NCI-H2227 (cell line): ENCODE measurements around the gene FGD4.

Experiments used
- DNase-seq: peaks from one replicate; lab custom pipeline; 2025; ENCODE audit not compliant: unreplicated experiment; lab: John Stamatoyannopoulos, UW

Gene FGD4

DNA sequence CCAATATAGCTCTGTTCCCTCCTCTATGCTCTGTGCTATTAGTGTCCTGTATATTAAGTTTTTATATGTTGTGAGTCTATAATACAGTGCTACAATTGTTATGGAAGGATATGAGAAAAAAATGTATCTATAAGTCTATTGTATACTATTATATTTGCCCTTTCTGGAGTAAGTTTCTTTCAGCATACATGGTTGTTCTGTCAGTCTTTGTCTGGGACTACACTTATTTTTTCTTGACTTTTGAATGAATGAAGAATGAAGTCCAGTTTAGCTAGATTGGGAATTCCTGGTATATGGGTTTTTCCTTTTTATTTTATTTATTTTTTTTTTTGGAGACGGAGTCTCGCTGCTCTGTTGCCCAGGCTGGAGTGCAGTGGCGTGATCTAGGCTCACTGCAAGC, 203.7 kb downstream of the FGD4 start:
- DNase-seq = no peak

DNA sequence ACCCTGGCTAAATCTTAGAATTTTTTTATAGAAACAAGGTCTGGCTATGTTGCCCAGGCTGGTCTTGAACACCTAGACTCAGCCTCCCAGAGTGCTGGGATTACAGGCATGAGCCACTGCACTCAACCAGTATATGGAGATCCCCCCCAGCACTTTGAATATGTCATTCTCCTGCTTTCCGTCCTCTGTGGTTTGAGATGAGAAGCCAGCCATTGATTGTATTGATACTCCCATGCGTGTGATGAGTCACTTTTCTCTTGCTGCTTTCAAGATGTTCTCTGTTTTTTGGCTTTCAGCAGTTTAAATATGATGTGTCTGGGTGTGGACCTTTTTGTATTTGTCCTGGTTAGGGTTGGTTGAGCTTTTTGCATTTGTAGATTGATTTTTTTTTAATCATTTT, 204.5 kb downstream of the FGD4 start:
- no peak for DNase-seq

DNA sequence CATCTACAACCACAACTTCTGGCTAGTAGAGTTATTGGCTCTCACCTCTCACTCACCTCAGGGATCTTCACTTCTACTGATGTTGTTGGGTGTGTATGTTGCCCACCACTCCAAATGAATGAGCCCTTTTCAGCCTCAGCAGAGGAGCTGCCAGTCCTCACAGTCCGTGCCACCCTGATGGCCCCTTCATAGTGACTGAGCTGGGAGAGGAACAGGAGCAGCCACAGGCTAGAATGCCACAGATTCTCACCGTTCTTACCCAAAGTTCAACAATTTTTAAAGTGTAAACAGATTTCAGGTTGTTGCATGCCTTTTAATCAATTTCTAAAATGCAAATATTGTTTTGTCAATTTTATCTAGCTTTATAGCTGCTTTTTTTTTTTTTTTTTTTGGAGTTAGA, 205.2 kb downstream of the FGD4 start:
- no peak for DNase-seq

DNA sequence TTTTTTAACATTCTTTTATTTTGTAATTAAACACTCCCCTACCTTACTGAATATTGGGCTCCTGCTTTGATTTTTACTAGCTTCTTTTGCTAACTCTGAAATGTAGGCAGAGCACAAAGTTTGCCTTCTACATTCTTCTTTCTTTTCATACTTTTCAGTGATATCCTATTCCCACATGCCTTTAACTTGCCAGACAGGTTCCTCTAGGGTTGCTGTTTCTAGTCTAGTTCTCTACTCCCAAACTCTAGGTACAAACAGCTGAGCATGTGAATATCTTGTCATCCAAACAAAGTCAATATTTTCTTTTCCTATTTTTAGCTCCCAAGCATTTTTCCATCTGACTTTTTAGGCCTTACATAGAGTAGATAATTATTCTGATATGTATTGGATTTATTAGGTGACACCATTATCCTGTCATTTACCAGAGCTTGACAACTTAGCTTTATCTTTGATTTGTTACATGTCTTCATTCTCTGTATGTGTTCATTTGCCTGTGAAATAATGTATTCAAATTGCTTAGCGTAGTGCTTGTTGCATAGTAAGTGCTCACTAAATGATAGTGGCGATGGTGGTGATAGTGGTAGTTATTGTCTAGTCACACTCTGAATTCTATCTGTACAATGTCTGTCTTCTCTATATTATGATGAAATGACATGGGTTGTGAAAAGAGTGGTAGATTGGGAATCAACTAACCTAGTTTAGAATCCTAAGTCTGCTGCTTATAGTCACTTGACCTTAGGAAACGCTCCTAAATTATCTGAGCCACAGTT, 206.2 kb downstream of the FGD4 start:
- no peak for DNase-seq

DNA sequence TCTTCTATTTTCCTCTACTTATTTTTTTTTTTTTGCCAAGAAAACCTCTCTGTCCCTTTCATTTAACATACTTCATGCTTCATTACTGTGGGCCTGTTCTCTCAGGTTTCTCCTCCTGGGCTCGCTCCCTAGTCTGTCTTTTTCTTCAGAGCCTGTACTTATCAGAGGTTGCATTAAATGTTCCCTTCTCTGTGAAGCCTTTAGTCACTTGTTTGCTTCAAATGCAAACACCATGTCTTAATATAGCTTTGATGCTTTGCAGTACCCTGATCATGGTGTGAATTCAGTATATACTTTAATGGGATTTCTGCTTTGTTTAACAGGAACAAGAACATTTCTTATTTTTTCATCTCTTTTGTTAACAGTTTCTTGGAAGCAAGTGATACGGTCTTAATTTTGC, 207.1 kb downstream of the FGD4 start:
- DNase-seq = no peak

DNA sequence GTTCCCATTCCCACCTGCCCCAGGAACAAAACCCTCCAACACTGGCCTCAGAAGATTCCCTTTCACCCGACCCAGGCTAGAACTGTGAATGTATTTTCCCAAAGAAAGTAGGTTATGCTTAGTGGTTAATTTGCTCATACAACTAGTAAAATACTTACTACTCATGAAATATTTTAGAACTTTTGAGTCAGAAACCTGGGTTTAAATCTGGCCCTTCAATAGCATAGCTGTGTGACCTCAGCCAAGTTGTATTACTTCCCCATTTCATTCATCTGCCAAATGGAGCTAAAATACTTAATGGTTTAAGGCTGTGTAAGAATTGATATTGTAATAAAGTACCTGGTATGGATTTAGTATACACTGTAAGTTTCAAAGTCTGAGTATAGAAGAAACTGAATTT, 210.6 kb downstream of the FGD4 start:
- DNase-seq = no peak

DNA sequence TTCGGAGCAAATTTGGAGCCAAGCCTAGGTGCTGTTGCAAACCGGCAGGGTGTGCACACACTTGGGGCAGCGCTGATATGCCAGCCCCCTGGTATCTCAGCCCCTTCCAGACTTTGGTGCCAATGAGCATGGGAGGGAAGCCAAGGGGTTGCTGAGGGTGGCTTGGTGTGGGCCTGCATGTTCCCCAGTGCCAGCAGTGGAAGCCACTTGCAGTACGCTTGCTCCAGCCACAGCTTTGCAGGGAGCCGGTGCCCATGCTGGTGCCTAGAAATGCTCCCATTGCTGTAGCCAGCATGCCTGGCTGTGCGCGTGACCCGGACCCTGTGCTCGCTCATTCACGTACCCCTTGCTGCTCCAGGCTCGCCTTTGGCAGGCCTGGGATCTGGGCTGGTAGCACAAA, 212.6 kb downstream of the FGD4 start:
- no peak for DNase-seq

DNA sequence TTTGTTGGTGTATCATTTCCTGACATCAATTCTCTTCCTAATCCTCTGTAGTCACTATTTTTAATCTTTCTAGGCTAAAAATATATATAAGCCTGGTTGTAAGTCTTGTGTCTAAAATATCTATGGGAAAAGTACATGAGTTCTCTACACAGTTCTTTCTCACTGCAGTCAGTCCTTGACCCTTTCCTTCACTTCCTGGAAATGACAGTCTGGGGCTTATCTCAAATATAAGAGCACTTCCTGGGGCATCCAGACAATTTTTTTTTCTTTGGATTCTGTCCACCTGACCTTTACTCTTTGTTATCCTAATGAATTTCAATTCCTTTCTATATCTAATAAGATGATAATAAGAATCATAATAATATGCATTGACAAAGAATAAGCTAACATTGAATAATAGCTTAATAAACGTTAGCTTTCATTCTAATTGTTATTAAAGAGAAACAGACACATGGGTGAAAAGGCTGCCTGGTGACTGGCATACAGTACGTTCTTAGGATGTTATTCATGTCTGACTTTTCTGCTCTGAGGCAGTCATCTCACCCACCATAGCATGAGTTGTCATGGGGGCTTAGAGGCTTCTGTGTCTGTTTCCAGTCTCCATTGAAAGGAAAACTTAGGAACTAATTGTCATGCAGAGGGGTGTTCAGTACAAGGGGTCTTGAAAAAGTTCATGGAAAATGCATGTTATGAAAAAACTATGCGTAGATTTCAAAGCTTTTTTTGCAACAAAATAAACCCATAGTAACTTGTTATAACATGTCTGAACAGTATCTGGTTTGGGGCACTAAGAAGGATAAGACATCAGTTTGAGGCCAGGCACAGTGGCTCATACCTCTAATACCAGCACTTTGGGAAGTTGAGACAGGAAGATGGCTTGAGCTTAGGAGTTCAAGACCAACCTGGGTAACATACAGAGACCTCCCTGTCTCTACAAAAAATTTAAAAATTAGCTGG, 213.6 kb downstream of the FGD4 start:
- no peak for DNase-seq

DNA sequence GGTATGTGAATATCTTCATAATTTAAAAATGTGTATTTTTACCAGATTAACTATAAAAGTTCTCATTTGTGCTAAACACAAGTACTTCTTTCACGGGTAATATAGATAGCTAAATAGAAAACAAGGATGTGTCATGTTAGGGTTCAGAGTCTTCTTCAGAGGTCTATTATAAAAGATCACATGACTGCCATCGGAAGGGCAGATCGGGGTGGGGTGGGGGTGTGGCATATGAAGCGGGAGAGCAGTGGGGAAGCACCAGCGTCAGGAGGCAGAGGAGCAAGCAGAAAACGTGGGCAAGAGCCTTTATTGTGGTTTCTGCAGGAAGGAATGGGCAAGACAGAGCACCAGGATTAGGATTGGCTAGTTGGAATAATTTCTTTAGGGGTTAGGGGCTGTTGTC, 216.1 kb downstream of the FGD4 start:
- DNase-seq = no peak

DNA sequence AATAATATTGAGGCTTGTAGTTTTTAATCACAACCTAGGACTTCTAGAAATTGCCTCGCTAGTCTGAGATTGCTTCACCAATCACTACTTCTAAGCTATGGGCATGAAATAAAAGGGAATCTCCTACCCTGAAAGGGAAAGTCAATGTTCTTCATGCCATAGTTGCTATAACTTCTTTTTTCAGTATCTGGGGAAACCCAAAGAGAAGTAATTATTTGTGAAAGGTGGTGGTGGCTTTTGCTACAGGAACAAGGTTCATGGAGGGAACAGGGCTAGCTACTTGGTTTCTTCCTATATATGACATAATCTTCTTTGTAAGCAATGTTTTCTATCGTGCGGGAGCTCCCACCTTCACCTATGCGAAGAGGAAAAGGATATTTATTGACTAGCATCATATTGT, 218.2 kb downstream of the FGD4 start:
- DNase-seq = no peak

DNA sequence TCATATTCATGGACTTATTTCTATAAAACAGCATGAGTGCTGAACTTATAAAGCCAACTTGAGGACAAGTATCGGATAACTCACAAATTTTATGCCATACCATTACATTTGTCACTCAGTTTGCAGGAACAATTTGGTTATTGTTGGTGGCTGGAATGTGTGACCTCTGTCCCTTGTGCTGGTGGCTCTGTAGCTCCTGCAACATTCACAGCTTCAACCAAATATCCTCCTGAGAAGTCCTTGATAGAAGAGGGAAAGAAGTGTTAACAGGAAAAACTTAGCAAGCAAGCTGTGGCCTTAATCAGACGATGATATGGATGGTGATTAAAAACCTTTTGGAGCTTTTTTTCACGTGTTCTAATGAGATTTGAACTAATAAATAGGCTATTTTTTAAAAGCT, 218.8 kb downstream of the FGD4 start:
- no peak for DNase-seq

DNA sequence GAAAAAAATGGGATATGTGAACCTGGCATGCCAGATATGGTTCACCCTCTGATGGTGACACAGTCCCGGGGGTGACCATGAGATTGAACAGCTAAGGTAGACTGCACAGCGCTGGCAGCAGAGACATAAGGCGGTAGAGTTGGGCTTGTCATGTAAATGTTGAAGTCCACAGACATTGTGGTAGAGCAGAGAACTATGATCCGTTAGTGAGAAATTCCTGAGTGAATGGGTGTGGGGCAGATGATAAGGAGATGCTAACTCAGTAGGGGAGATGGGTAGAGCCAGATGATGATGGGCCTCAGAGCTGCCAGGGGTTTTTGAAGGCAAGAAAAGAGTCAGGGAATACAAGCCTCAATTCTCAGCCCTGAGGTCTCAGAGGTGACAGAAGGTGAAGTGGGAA, 228.6 kb downstream of the FGD4 start:
- no peak for DNase-seq

DNA sequence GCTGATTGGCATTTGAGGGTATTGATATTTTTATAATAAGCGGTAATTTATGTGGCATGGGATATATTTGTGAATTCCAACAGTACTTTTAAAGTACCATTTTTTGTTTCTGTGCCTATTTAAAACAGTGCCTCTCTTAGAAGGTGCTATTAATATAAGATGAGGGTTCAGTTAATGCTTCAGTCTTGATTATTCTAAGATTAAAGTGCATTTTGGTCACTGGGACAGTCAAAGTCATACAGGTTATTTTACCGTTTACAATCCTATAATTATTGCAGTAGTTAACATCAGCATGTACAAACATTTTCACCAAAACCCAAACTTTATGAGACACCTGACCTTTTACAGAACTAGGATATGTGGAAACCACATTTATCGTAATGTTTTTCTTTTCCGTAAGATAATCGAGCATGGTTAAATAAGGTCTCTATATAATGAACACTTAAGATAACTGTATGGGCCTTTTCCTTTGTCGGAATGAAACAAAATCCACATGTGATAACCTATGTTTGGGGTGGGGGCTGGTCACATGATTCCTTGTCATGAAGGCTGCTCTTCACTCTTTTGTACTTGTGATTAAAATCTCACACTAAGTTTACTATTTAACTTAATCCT, 242.0 kb downstream of the FGD4 start:
- DNase-seq = no peak

DNA sequence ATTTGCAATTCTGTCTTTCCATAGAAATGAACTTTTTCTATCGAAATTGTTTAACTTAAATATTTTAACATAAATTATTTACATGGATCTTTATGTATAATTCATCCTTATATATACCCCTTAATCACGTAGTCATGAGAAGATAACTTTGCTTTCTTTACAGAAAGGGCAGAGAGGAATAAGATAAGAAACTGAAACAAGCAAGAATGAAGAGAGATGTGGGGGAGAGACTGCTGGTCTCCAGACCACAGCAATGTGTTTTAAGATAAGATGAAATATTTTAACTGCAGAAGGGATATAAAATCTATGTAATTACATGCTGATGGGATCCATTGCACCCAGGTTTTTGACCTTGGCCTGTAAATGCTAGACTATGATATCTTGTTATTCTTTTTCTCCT, 245.1 kb downstream of the FGD4 start:
- DNase-seq = no peak

DNA sequence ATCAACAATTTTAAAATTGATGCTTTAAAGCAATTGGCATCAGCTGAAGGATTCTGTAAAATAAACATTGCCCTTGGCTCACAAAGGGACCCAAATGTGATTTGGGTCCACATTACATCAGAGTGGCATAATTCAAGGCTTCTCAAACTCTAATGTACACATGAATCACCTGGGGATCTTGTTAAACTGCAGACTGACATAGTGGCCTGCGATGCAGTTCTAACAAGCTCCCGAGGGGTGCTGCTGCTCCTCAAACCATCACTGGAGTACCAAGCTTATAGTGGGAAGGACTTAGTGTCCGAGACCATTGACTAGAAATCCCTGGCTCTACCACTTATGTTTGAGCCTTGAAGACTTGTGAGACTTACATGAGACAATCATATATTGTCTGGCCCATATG, 247.9 kb downstream of the FGD4 start:
- DNase-seq = no peak

DNA sequence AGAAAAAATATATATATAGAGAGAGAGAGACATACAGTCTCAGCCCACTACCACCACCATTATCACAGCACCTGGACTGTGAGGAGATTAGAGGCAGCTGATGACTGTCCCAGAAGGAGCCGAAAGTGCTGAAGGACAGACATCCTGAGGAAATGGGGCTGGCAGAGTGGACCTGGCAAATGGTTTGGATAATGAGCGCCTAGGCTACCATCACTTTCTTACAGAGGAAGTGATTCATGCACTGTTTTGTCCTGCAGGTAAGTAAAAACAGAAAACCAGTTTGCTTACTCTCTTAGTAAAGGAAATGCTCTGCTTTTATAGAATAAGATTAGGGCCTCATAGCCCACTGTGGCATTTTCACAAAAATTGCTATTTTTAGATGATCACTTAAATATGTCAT, 251.2 kb downstream of the FGD4 start:
- DNase-seq = no peak

DNA sequence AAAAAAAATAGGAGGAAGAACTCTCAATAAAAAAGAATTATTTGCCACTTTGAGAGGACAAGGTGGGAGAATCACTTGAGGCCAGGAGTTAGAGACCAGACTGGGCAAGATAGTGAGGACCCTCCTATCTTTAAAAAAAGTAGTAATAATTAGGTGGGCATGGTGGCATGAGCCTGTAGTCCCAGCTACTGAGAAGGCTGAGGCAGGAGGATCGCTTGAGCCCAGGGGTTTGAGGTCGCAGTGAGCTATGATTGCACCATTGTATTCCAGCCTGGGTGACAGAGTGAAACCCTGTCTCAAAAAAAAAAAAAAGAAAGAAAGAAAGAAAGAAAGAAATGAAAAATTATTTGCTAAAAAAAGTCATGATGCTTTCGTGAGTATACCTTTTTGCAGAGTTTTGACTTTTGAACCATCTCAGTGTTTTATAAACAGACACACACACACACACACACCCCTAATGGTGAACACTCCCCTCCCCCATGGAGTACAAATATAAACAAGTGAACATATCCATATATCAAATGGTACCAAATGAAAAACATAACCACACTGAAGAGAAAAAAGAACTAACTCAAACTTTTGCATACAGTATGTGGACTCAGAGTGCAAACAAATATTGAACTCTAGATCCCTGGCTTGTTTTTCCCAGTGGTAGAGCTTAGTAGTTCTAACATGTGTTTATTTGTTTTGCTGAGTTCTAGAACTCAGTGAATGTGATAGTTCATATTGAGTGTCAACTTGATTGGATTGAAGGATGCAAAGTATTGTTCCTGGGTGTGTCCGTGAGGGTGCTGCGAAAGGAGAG, 252.0 kb downstream of the FGD4 start:
- DNase-seq = no peak

DNA sequence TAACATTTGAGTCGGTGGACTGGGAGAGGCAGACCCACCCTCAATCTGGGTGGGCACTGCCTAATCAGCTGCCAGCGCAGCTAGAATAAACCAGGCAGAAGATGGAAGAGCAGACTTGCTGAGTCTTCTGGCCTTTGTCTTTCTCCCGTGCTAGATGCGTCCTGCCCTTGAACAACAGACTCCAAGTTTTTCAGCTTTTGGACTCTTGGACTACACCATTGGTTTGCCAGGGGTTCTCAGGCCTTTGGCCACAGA, 252.5 kb downstream of the FGD4 start:
- DNase-seq = no peak

DNA sequence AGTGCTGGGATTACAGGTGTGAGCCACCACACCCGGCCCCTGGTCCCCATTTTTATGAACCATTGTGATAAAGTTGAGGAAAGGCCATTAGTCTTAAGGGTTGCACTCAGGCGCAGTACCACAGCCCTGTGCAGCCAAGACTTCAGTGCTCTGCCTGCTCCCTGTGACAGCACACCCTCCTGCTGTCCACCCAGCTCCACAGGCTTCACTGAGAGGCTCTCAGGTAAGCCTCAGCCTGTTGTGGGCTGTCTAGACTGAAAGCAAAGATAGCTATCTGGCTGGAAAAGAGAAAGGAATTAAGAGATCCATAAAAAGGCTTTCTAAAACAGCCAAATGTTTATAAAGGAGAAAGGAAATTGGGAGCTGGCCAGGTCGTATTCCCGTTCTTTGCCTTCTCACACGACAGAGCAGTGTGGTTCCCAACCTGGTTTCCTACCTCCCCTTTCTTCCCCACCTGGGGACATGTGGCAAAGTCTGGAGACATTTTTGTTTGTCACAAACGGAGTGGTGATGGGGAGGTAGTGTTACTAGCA, 260.6 kb downstream of the FGD4 start:
- DNase-seq = no peak

DNA sequence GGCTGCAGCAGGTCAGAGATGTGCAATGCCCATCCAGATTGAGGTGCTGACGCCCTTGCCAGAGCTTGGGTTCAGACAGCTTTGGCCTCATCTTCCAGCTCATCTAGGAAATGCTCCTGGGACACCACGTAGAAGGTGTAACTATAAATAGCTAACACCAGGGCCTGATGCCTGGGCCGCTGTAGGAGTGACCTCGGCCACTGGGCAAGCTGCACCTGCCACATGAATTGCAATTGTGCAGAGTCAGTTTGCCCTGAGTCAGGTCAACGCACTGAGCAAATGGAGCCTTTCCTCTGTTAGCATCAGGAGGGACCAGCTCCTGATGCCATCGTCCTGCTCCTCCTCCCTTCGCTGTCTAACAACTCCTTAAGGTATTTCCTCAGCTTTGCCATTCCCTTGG, 262.3 kb downstream of the FGD4 start:
- DNase-seq = no peak

DNA sequence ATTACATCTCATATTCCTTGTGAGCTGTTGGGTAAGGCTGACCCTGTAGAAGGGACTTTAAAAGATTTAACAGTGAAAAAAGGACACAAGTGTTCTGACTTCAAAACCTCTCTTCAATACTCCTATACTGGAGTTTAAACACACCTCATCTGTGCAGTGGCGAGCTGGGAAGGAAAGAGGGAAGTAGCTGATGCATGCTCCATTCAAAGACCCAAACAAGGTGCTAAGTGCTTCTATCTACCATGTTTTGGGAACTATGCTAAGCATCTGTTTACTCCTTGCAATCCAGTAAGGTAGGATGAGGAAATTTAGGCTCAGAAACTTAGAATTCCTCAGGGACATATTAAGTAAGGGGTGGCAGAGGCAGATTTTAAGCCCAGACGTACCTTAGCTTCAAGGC, 263.3 kb downstream of the FGD4 start:
- DNase-seq = no peak
